Astrocyte (in vitro differentiated cells and primary cell): Measurements from ENCODE around the gene UTY.

ENCODE experiments used
- EZH2 ChIP-seq: IDR thresholded peaks from 2 replicates; pipeline ENCODE4 v1.6.1; 2012; ENCODE audit warnings: mild to moderate bottlenecking, low read length, inconsistent platforms; ENCODE audit not compliant: insufficient read depth
- TF ChIP-seq, protein P1 (sequence below): IDR thresholded peaks from 2 replicates; pipeline ENCODE4 v1.5.1; 2011; ENCODE audit warnings: low read depth, mild to moderate bottlenecking, inconsistent platforms, low read length, moderate library complexity; ENCODE audit not compliant: insufficient read depth

DNA sequence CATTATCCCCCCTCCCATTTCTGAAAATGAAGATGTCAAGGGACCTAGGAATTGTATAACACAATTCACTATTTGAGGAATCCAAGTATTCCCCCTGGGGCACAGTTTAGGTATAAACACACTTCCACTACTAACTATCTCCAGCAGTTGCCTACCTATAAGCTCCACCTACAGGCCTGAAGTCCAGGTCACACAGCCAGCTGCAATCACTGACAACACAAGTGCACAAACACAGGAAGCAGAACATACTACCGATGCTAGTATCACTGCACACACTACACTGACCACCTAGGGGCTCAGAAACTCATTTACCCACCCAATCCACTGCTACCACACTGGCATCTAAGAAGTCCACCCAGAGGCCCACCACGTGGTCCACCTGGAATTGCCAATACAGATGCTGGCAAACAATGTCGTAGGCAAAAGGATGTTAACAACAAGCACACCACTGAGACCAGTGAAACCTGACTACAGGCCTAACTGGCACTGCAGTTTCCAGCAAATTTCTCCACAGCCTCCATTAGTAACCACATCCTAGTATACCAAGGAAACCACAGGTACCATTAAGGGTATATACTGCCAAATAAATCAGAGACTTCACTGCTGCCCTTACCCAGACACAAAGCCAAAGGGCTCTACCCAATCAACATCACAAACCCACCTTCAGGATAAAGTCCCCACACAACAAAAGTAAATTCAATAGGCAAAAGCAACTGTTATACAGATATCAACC is 47.4 kb downstream of the UTY start:
- TF ChIP-seq, protein P1, sequence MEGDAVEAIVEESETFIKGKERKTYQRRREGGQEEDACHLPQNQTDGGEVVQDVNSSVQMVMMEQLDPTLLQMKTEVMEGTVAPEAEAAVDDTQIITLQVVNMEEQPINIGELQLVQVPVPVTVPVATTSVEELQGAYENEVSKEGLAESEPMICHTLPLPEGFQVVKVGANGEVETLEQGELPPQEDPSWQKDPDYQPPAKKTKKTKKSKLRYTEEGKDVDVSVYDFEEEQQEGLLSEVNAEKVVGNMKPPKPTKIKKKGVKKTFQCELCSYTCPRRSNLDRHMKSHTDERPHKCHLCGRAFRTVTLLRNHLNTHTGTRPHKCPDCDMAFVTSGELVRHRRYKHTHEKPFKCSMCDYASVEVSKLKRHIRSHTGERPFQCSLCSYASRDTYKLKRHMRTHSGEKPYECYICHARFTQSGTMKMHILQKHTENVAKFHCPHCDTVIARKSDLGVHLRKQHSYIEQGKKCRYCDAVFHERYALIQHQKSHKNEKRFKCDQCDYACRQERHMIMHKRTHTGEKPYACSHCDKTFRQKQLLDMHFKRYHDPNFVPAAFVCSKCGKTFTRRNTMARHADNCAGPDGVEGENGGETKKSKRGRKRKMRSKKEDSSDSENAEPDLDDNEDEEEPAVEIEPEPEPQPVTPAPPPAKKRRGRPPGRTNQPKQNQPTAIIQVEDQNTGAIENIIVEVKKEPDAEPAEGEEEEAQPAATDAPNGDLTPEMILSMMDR, result no peak
- TF ChIP-seq EZH2, result no peak
